Eye (tissue), 1 donor: ENCODE measurements around the gene ROR1.

ENCODE experiments used
- DNase-seq: peaks from one replicate; pipeline ENCODE4 v3.0.0-alpha.2; 2015

The ROR1 gene

DNA sequence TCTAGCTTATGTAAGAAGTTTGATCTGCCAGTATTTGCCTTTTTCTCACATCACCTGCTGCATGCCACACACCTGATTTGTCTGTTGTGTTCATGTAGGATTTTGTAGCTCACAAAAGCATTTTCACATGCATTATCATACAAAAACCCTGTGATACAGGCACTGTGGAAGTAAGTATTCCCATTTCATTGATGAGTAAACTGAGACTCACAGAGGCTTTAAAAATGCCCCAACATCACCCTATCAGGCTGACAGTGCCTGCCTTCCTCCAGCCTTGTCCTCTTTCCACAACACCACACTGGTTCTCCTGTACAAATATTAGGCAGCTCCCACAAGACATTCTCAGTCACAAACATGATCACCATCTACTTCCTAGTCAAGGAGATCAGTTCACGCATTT lies 343.7 kb downstream of the ROR1 start:
- DNase-seq: no peak

DNA sequence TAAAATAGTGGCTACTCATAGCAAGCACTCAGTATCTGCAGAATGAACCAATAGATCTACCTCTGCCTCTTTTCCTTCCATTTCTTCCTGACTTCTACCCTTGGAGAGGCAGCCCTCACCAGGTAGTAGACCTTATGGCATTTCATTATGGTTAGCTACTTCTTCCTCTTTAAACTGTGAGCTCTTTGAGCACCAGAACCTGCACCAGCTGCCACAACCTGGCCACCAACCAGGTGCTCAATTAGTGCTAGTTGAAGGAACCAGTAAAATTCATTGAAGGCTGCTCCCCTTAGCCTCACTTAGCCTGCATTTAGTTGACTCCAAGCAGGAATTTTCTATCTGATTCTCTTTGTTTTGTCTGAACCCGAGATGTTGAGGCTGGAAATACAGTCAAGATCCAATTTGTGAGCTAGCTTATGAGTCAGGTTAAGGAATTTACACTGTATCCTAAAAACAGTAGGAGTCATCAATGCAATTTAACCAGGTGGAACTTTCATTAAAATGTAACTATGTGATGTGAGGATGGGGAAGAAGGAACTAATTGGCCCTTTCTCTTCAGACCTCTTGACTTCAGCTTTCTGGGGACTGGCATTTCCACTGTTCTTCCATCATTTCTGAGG lies 348.1 kb downstream of the ROR1 start:
- no peak for DNase-seq

- no peak for DNase-seq
These were observed 348.8 kb downstream of the ROR1 start for GRCh38 chr1:64122588-64122987.

DNA sequence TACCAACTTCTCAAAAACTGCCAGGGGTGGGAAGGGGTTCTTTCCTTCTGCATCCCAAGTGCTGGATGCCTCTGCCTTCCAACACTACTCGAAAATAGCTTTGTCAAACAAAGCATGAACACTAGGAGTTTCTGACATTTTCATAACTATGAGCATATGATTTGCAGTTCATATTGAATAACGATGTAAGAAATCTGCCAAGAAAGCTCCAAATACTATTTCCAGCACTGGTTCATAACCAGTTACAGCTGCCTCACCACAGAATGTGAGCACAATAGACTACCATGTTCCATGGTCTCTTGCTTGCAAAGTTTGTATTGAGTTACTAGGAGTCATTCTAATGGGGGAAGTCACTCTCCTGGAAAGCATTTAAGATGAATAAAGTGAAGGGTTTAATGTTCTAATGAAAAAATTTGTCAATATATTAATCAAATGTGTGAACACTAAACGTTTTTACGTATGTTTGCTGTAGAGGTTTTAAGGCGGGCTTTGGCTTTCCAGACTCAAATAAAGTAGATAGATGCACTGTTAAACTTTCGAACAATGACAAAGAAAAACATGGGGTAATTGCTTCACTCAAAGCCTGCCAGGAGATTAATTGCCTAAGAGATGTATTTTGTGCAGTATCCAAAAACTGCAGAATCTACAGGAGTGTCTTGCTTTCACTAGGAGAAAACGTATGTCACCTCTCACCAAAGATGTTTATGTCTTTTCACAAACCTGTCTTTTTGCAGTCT lies 351.1 kb downstream of the ROR1 start:
- DNase-seq: peak; percentile 69

DNA sequence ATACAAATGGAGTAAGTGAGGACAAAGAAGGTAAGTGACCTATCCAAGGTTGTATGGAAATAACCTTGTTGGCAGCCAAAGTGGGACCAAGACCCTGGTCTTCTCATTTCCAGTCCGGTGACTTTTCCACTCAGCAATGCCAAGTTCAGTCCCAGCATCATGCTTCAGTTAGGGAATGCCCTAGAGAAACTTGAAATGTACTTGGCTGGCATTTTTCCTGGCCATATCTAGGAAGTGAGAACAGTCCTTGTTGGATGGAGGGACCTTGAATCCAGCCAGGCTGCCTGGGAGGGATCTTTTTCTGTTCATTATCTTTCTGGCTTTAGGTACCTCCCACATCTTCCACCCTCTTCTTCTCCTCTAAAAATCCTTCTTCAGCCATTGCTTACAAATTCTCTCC lies 352.8 kb downstream of the ROR1 start:
- DNase-seq: no peak

DNA sequence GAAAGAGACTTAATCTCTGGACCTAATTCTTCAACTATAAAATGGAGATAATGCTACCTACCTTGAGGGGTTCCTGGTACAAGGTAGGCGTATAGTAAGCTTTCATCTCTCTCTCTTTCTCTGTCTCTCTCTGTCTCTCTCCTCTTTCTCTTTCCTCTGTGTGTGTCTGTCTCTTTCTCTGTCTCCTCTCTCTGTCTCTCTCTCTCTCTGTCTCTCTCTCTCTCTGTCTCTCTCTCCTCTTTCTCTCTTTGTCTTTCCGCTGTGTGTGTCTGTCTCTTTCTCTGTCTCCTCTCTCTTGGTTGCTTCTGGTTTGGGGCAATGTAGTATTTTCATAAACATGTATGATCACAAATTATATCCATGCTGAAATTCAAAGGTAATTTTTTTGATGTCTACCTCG lies 353.5 kb downstream of the ROR1 start:
- no peak for DNase-seq

DNA sequence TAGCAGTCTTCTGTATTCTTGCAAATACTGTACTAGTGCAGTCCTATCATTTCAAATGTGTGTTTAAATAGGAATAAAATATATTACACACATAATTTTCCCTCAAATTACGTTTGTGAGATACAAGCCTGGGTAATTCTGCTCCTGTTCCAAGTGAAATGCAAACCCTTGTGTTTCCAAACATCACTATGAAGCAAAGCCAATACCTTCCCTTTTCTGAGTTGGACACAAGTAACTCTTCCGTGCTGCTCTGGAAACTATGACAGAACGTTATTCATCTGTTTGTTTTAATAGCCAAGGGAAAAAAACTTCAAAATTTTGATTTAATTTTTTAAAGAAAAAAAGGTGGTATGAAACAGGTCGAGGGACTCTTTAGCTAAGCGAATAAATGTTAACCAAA lies 355.9 kb downstream of the ROR1 start:
- DNase-seq: no peak

GRCh38 chr1:64131155-64131554 lies 357.3 kb downstream of the ROR1 start:
- no peak for DNase-seq

DNA sequence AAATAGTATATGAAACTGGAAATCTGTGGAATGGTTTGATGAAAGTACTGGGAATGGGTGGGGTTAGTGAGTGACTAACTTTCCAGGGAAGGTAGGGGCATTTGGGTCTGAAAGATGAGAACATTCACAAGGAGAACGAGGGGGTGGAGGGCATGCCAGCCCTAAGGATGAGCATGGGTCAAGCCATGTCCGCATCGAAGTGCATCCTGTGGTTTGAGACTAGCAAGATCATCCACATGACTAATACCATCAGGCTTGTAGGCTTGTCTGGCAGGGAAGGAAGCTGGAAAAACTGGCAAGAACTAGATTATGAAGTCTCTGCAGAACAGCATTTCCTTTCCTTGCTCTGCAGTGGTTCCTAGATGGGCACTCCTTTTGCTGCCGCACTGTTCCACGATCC lies 359.2 kb downstream of the ROR1 start:
- no peak for DNase-seq

GRCh38 chr1:64135462-64136223 lies 361.8 kb downstream of the ROR1 start:
- no peak for DNase-seq

DNA sequence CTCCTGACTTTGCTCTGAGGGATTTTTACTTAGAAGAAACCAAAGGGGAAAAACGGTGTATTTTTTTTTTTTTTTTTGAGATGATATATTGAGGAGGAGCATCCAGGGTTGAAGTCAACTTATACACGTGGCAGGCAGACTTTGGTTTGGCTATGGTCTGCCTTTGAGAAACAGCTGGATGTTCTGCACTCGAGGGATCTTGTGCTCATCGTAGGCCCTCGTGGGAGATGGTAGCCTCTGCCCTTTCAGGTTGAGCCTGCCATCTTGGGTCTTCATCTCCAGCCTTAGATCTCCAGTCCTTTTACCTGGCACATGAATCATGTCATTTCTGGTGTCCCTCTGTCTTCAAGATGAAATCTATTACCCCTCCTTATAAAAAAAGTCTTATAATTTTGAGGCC lies 362.5 kb downstream of the ROR1 start:
- DNase-seq: no peak

GRCh38 chr1:64136752-64137411 lies 363.1 kb downstream of the ROR1 start:
- DNase-seq: peak; percentile 97

GRCh38 chr1:64137412-64137803 lies 363.6 kb downstream of the ROR1 start:
- DNase-seq: no peak

DNA sequence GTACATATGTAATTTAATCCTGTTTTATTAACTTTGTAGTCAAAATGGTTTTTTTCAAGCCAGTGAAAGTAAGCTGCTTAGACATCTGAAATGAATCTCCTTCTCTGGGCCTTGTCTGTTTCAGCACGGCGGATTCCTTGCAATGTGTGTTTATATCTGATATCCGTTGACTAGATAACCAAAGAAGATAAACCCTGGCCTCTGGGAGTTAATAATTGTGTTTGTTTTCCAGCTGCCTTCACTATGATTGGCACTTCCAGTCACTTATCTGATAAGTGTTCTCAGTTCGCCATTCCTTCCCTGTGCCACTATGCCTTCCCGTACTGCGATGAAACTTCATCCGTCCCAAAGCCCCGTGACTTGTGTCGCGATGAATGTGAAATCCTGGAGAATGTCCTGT lies 366.1 kb downstream of the ROR1 start:
- no peak for DNase-seq

GRCh38 chr1:64140596-64140995 lies 366.8 kb downstream of the ROR1 start:
- DNase-seq: no peak

DNA sequence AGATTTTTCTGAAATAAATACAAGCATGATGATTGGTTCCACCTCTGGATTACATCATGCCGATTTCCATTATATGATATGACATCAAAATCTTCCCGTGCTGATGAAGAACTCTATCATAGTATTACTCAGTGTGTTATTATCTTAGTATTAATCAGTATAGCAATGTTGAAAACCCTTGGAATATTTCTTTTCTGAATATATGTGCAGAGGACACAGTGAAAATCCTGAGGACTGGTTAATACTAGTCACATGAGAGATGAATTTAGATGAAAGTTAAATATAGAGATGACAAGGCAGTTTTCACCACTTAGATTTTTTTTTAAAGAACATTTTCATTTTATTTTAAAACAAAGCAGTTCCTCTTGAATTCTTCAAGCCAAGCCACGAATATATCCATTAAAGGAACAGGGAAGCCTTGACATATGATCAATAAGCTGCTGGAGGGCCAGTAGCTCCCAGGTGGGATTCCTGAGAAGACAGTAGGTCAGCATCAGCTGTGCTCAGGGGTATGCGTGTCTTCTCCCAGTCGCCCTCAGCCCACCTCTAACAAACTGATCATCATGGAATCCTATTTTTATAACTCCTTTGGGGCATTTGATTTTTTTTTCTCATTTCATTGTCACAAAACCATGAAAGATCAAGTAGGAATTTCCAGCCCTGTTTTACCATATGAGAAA lies 373.4 kb downstream of the ROR1 start:
- DNase-seq: no peak

GRCh38 chr1:64147759-64148158 lies 373.9 kb downstream of the ROR1 start:
- no peak for DNase-seq

- DNase-seq: no peak
These were observed 376.4 kb downstream of the ROR1 start for GRCh38 chr1:64150266-64150665.

GRCh38 chr1:64150729-64151230 lies 377.0 kb downstream of the ROR1 start:
- no peak for DNase-seq

- DNase-seq: no peak
These were observed 381.5 kb downstream of the ROR1 start for GRCh38 chr1:64155278-64155677.

DNA sequence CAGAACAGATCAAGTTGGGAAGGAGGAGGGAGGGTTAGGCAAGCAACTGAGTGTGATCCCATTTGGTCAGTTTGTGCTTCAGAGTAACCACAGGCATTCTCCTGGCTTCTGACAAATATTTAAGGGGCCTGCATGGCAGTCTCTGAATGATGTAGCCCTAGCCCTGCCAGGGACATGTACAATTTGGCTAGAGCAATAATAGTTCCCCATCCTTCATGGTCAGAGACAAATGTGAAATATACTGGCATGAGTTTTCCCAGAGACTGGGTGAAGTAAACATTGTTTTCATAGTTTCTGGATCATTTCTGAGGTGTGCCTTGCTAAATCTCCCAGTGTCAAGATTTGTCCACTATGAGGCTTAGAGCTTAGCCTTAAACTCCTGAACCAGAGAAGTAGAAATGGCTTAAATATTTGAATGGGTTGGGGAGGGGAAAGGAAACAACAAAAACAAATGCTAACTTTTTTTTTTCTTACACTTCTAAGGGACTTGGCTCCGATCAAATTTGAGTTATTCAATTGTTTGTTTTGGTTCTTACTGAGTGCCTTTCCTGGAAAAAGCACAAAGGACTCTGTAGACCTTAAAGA lies 387.6 kb downstream of the ROR1 start:
- DNase-seq: no peak

GRCh38 chr1:64162151-64162550 lies 388.3 kb downstream of the ROR1 start:
- peak; percentile 34 for DNase-seq
